B cell (primary cell): Measurements from ENCODE around the gene FARP1. TPM values are rescaled to one million over a fixed set of nuclear protein-coding genes. Genes with fewer than 3 reads are reported as not detected.

Experiments used
- ATAC-seq: fragments of 200-7000 bp; cut with Tn5 transposase; one replicate; pipeline ENCODE4 v1.10.0; 2021; ENCODE audit warnings: low read depth, mild to moderate bottlenecking, moderate number of reproducible peaks, moderate library complexity
- CTCF ChIA-PET: fragments of 350-600 bp; sonication (Branson Sonifier 250); formaldehyde crosslinking; loops from one replicate; lab custom pipeline; 2021; ENCODE audit warnings: antibody characterized with exemption, inconsistent platforms; lab: Charles Lee
- POLR2A ChIA-PET: fragments of 350-600 bp; sonication (Branson Sonifier 250); formaldehyde crosslinking; loops from one replicate; lab custom pipeline; 2021; ENCODE audit warnings: antibody characterized with exemption; lab: Charles Lee
- DNase-seq: peaks from one replicate; pipeline ENCODE4 v3.0.0; 2013
- H2AFZ ChIP-seq: 2 replicates; pipeline ENCODE4 v1.6.1; 2012; ENCODE audit warnings: mild to moderate bottlenecking, low read depth, low read length; ENCODE audit not compliant: insufficient read depth, poor library complexity, severe bottlenecking
- H3K27ac ChIP-seq, 2 donors: 1 replicate in 1 of 2; 2 replicates in 1 of 2; pipeline ENCODE4 v1.5.1; 2012 to 2013; ENCODE audit warnings: low read length in 2 of 2, mild to moderate bottlenecking in 2 of 2, moderate library complexity in 1 of 2
- H3K27me3 ChIP-seq, 4 experiments: fragments of 200-600 bp in 1 of 4; sonication (generic) in 1 of 4; replicated peaks in 1 of 4; 1 replicate in 2 of 4; 2 replicates in 2 of 4; pipeline versions ENCODE4 v1.6.1 to v1.7.0; 2013 to 2016; ENCODE audit warnings: low read length in 3 of 4, mild to moderate bottlenecking in 2 of 4, mixed read lengths in 1 of 4, moderate library complexity in 1 of 4; ENCODE audit not compliant: insufficient read depth in 4 of 4, control insufficient read depth in 3 of 4; ENCODE audit errors: control extremely low read depth in 1 of 4
- H3K36me3 ChIP-seq, 2 experiments: replicated peaks in 1 of 2; 1 replicate in 1 of 2; 2 replicates in 1 of 2; pipeline versions ENCODE4 v1.6.1 to v1.7.1; 2013; ENCODE audit warnings: low read length in 1 of 2; ENCODE audit not compliant: insufficient read depth in 2 of 2, control insufficient read depth in 1 of 2; ENCODE audit errors: control extremely low read depth in 1 of 2, extremely low read depth in 1 of 2
- H3K4me1 ChIP-seq, 2 donors: fragments of 200-600 bp in 1 of 2; sonication (generic) in 1 of 2; 1 replicate in 1 of 2; 2 replicates in 1 of 2; pipeline versions ENCODE4 v1.5.1 to v1.6.1; 2013 to 2017; ENCODE audit warnings: low read length in 2 of 2; ENCODE audit not compliant: control insufficient read depth in 2 of 2, insufficient read depth in 2 of 2
- H3K4me2 ChIP-seq: replicated peaks from 2 replicates; pipeline ENCODE3; 2012; ENCODE audit warnings: mild to moderate bottlenecking, low read depth, low read length; ENCODE audit not compliant: poor library complexity, severe bottlenecking
- H3K4me3 ChIP-seq, 5 experiments: fragments of 200-600 bp in 1 of 5; sonication (generic) in 1 of 5; 1 replicate in 3 of 5; 2 replicates in 2 of 5; pipeline versions ENCODE4 v1.5.1 to v1.7.0; 2011 to 2016; ENCODE audit warnings: low read length in 4 of 5, mild to moderate bottlenecking in 4 of 5, low read depth in 2 of 5, control low read depth in 1 of 5, moderate library complexity in 1 of 5; ENCODE audit not compliant: insufficient read depth in 1 of 5; ENCODE audit errors: control extremely low read depth in 1 of 5, extremely low read depth in 1 of 5
- H3K79me2 ChIP-seq: fragments of 200-600 bp; sonication (generic); one replicate; pipeline ENCODE4 v1.6.0; 2016; ENCODE audit warnings: low read length; ENCODE audit not compliant: control insufficient read depth, insufficient read depth
- H3K9ac ChIP-seq: fragments of 200-600 bp; sonication (generic); 2 replicates; pipeline ENCODE4 v1.6.1; 2017; ENCODE audit warnings: mild to moderate bottlenecking, low read length, moderate library complexity
- H3K9me3 ChIP-seq, 3 donors: one replicate each; pipeline versions ENCODE4 v1.6.1 to v1.7.1; 2013; ENCODE audit warnings: low read length in 2 of 3; ENCODE audit not compliant: control insufficient read depth in 2 of 3, insufficient read depth in 1 of 3; ENCODE audit errors: control extremely low read depth in 1 of 3
- H4K20me1 ChIP-seq: 2 replicates; pipeline ENCODE4 v1.6.0; 2012; ENCODE audit warnings: mild to moderate bottlenecking, low read length; ENCODE audit not compliant: insufficient read depth, control insufficient read depth, poor library complexity, severe bottlenecking
- H3K27ac Mint-ChIP-seq: one replicate; pipeline ENCODE4 v1.8.0; 2021; ENCODE audit warnings: mixed read lengths
- H3K27me3 Mint-ChIP-seq: one replicate; pipeline ENCODE4 v1.8.0; 2021; ENCODE audit warnings: mixed read lengths
- H3K4me1 Mint-ChIP-seq: one replicate; pipeline ENCODE4 v1.8.0; 2021; ENCODE audit warnings: mixed read lengths
- H3K4me3 Mint-ChIP-seq: one replicate; pipeline ENCODE4 v1.8.0; 2021; ENCODE audit warnings: mixed read lengths
- H3K9me3 Mint-ChIP-seq: one replicate; pipeline ENCODE4 v1.8.0; 2022; ENCODE audit warnings: mixed read lengths; ENCODE audit not compliant: insufficient read depth
- CTCF ChIP-seq: fragments of 200-600 bp; IDR thresholded peaks from one replicate; pipeline ENCODE4 v1.8.0; 2022; ENCODE audit warnings: antibody characterized with exemption, mild to moderate bottlenecking
- EZH2 ChIP-seq: IDR thresholded peaks from 2 replicates; pipeline ENCODE4 v1.6.1; 2012; ENCODE audit warnings: borderline replicate concordance, low read depth, mild to moderate bottlenecking, moderate library complexity, low read length; ENCODE audit not compliant: insufficient read depth, poor library complexity, severe bottlenecking
- WGBS: methylation state at CpG from one replicate; pipeline ENCODE4 v1.1.5; 2013; ENCODE audit warnings: missing lambda C conversion rate; ENCODE audit not compliant: insufficient coverage; 5-methylcytosine and 5-hydroxymethylcytosine counted together
- intact Hi-C: fragments of 100-400 bp; cut with micrococcal nuclease; formaldehyde crosslinking; loops from one replicate; pipeline ENCODE4 v1.10.0; 2022
- polyA plus RNA-seq: library from polyadenylated mRNA; depleted of rRNA; stranded (reverse); fragments of >200 nt; gene quantifications from 2 replicates; pipeline ENCODE4 v1.2.3, GENCODE V29; 2012
- total RNA-seq, 2 donors: library from RNA; stranded (reverse); fragments of 120-200 nt in 1 of 2; gene quantifications; 1 replicate in 1 of 2; 2 replicates in 1 of 2; pipeline versions ENCODE4 v1.2.3 to v1.2.4, GENCODE V29; 2013 to 2022

The FARP1 gene
- total and polyA plus RNA-seq, 2 donors (not counting 1 experiment from before 2014, with no cell fraction given), result 0.15 to 1.5 TPM

GRCh38 chr13:98473788-98474144 lies 330.9 kb downstream of the FARP1 start:
- H3K36me3 ChIP-seq, result peaks cover 3 to 52% of the 10 kb centered on the region in 2 experiments
- H3K9ac ChIP-seq, result no peak overlapping the region
- intact Hi-C loops, result no loop called here
- no peak for ATAC-seq
- DNase-seq, result no peak
- H4K20me1 ChIP-seq, result peaks cover 82% of the 10 kb centered on the region
- peak overlapping the region in 1 of 2 donors; percentile 9 for H3K27ac ChIP-seq
- peaks cover 28% of the 10 kb centered on the region in 2 donors for H3K4me1 ChIP-seq
- CTCF ChIA-PET, result interaction anchor here (1.3 kb wide), 1 partner anchor 180 kb away, joined by 10 read pairs; no protein-coding TSS in a partner anchor
- no peak overlapping the region for H2AFZ ChIP-seq
- no peaks in the 10 kb centered on the region for H3K27me3 Mint-ChIP-seq
- H3K4me1 Mint-ChIP-seq, result peaks cover 28% of the 10 kb centered on the region
- 99% methylated on average over 6 of the region's 7 CpGs for WGBS
- H3K4me3 ChIP-seq, result no peak overlapping the region
- POLR2A ChIA-PET, result no interaction called here
- peaks cover 0 to 4% (median 0%) of the 10 kb centered on the region in 3 donors for H3K9me3 ChIP-seq
- TF ChIP-seq EZH2 (no peak), CTCF (no peak)
- H3K79me2 ChIP-seq, result peaks cover 72% of the 10 kb centered on the region
- no peaks in the 10 kb centered on the region for H3K27me3 ChIP-seq
- no peaks in the 10 kb centered on the region for H3K9me3 Mint-ChIP-seq
- H3K27ac Mint-ChIP-seq, result peak overlapping the region; percentile 2
- H3K4me2 ChIP-seq, result no peak overlapping the region
- no peak overlapping the region for H3K4me3 Mint-ChIP-seq

- no peaks in the 10 kb centered on the region for H3K27me3 ChIP-seq
- ChIA-PET POLR2A (no interaction called here), CTCF (interaction anchor here (1.0 to 1.3 kb wide), 2 partner anchors 30 to 180 kb away, joined by 3 to 10 read pairs; no protein-coding TSS in a partner anchor)
- TF ChIP-seq CTCF, result no peak
- no peak for TF ChIP-seq EZH2
- peaks cover 73% of the 10 kb centered on the region for H3K79me2 ChIP-seq
- H2AFZ ChIP-seq, result no peak overlapping the region
- WGBS, result 92% methylated on average over 7 of the region's 10 CpGs
- Mint-ChIP-seq H3K4me3 (no peak overlapping the region), H3K27me3 (no peaks in the 10 kb centered on the region), H3K9me3 (no peaks in the 10 kb centered on the region), H3K4me1 (peaks cover 32% of the 10 kb centered on the region), H3K27ac (no peak overlapping the region)
- H3K4me2 ChIP-seq, result no peak overlapping the region
- H3K4me1 ChIP-seq, result peaks cover 32% of the 10 kb centered on the region in 2 donors
- no peak for DNase-seq
- H3K9me3 ChIP-seq, result peaks cover 0 to 4% (median 0%) of the 10 kb centered on the region in 3 donors
- intact Hi-C loops, result no loop called here
- peaks cover 83% of the 10 kb centered on the region for H4K20me1 ChIP-seq
- peaks cover 3 to 52% of the 10 kb centered on the region in 2 experiments for H3K36me3 ChIP-seq
- ATAC-seq, result no peak
- no peak overlapping the region for H3K27ac ChIP-seq
- H3K4me3 ChIP-seq, result no peak overlapping the region
- H3K9ac ChIP-seq, result no peak overlapping the region
Measured at GRCh38 chr13:98474292-98474691, 331.4 kb downstream of the FARP1 start.
